HG02885 (cell line): Measurements from ENCODE around the gene STIL.
A peak's percentile ranks its signal among the peaks of the same experiment; 100 is the strongest.
"Not testable (repeated sequence)": the region's sequence is repeated elsewhere in the genome, so short reads cannot be mapped to it uniquely, and the experiment has no call there.

Source experiments
- ATAC-seq: cut with Tn5 transposase; IDR thresholded peaks from one replicate; pipeline ENCODE4 v1.9.1; 2021; ENCODE audit warnings: mild to moderate bottlenecking; ENCODE audit not compliant: unreplicated experiment, poor library complexity

STIL gene

GRCh38 chr1:47313915-47314664 lies at the start of gene STIL:
Gene STIL, minus strand, starts transcription at chr1:47314147. Its CDS starts 3,828 bp downstream, at chr1:47310319.
- ATAC-seq: peak; percentile 97

GRCh38 chr1:47362828-47363227 lies 48.9 kb upstream of the STIL start:
- no peak for ATAC-seq

GRCh38 chr1:47361380-47361779 lies 47.4 kb upstream of the STIL start:
- ATAC-seq: no peak

- ATAC-seq: peak; percentile 87
Observed at GRCh38 chr1:47351305-47351704, 37.4 kb upstream of the STIL start.

GRCh38 chr1:47348246-47348645 lies 34.3 kb upstream of the STIL start:
- no peak for ATAC-seq

GRCh38 chr1:47347735-47348134 lies 33.8 kb upstream of the STIL start:
- no peak for ATAC-seq

GRCh38 chr1:47346979-47347378 lies 33.0 kb upstream of the STIL start:
- ATAC-seq: not testable (repeated sequence)

GRCh38 chr1:47340227-47340626 lies 26.3 kb upstream of the STIL start:
- no peak for ATAC-seq

- no peak for ATAC-seq
Observed at GRCh38 chr1:47338249-47339077, 24.5 kb upstream of the STIL start.

GRCh38 chr1:47337350-47337749 lies 23.4 kb upstream of the STIL start:
- no peak for ATAC-seq

- ATAC-seq: no peak
Observed at GRCh38 chr1:47334765-47335435, 21.0 kb upstream of the STIL start.

GRCh38 chr1:47333922-47334764 lies 20.2 kb upstream of the STIL start:
- ATAC-seq: peak; percentile 85

- ATAC-seq: peak; percentile 82
Observed at GRCh38 chr1:47333578-47333921, 19.6 kb upstream of the STIL start, which contains the start of gene CMPK1. Gene CMPK1, plus strand, starts transcription at chr1:47333790. Its CDS starts 156 bp downstream, at chr1:47333946.

- ATAC-seq: no peak
Observed at GRCh38 chr1:47332779-47333577, 19.0 kb upstream of the STIL start.

- no peak for ATAC-seq
Observed at GRCh38 chr1:47331875-47332274, 17.9 kb upstream of the STIL start.

- ATAC-seq: no peak
Observed at GRCh38 chr1:47330212-47330611, 16.3 kb upstream of the STIL start.

GRCh38 chr1:47328992-47329391 lies 15.0 kb upstream of the STIL start:
- ATAC-seq: no peak

- ATAC-seq: no peak
Observed at GRCh38 chr1:47326271-47326670, 12.3 kb upstream of the STIL start.

- no peak for ATAC-seq
Observed at GRCh38 chr1:47325528-47325927, 11.6 kb upstream of the STIL start.
